HG03354 (cell line): ENCODE measurements around the gene ATF6.
"Not testable (repeated sequence)": the region's sequence is repeated elsewhere in the genome, so short reads cannot be mapped to it uniquely, and the experiment has no call there.

Experiments used
- ATAC-seq: cut with Tn5 transposase; IDR thresholded peaks from one replicate; pipeline ENCODE4 v1.9.1; 2021; ENCODE audit warnings: mild to moderate bottlenecking; ENCODE audit not compliant: unreplicated experiment, poor library complexity, severe bottlenecking

The ATF6 gene

GRCh38 chr1:161731981-161732718 is 34.0 kb upstream of the ATF6 start:
- no peak for ATAC-seq

DNA sequence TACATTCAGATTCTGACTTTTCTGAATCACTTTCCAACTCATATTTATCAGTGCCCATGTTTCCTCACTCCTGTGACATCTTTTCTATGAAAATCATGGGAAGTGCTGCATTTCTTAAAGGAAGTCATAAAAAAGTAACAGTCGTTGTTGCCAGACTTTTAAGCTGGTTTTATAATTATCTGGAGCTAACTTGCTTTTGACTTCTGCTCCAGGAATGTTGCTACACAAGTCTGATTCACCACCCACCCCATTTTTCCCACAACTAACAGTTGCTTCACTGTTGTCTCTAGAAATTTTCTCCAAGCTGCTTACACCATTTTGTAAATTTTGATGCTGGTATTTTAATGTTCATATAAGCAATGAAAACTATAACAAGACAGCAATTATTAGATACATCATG is 32.6 kb upstream of the ATF6 start:
- no peak for ATAC-seq

DNA sequence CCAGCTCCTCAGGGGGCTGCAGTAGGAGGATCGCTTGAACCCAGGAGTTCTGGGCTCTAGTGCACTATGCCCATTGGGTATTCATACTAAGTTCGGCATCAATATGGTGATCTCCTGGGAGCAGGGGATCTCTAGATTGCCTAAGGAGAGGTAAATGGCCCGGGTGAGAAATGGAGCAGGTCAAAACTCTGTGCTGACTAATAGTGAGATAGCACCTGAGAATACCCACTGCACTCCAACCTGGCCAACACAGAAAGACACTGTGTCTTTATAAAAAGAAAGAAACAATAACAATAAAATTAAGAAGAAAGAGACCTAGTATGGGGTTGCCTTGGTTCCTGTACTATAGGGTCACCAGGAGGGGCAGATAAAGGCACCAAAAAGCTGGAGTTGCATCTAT is 30.3 kb upstream of the ATF6 start:
- ATAC-seq = no peak

DNA sequence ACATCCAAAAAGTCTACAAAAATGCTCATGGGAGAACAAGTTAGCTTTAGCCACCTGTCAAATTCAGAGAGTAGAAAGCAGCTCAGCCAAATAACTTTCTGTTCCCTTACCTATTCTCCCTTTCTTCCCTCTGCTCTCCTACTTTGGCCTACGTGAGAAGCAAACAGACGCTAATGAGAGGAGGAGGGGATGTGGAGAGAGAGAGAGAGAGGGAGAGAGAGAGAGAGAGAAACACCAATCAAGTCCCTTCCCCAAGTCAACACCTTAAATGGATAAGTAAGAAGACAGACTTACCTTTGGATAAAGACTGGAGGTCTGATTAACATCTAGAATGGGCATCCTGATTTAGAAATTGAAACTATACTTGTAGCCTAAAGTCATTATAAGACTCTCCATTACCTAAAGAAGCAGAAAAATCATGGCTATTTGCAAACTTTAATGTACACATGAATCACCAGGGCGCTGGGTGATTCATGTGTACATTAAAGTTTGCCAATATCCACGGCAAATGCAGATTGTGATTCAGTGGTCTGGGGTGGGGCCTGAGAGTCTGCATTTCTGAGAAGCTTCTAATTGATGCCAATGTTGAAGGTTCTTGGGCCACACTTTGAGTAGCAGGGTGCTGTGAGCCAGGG is 29.7 kb upstream of the ATF6 start:
- ATAC-seq = no peak

- no peak for ATAC-seq
Measured at GRCh38 chr1:161737625-161738024, 28.5 kb upstream of the ATF6 start.

DNA sequence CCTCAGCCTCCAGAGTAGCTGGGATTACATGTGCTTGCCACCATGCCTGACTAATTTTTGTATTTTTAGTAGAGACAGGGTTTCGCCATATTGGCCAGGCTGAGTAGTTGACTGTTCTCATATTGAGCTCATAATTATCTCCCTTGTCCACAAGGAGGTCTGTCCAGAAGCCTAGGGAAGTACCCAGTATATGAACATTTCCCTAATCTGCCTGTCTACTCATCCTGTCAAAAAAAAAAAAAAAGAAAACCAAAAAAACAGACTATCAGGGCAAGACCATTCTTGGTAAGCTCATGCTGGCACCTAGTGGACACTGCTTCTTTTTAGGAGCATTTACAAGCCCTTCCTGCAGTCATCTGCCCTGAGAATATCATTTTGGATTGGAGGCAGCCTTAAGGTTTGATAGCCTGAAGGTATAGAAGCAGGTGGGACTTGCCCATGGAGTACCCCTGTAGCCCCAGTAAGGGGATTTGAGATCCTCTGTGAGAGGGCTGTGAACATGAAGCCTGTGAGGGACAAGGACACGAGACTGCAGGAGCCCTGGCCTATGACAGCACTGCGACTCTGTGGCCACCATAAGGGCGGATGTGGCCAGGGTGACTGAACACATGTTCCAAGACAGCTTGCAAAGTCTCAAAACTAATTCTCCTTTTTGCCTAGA is 27.4 kb upstream of the ATF6 start:
- ATAC-seq = peak; percentile 60

GRCh38 chr1:161739865-161740566 is 26.1 kb upstream of the ATF6 start:
- peak; percentile 27 for ATAC-seq

GRCh38 chr1:161740921-161741320 is 25.2 kb upstream of the ATF6 start:
- ATAC-seq = no peak

DNA sequence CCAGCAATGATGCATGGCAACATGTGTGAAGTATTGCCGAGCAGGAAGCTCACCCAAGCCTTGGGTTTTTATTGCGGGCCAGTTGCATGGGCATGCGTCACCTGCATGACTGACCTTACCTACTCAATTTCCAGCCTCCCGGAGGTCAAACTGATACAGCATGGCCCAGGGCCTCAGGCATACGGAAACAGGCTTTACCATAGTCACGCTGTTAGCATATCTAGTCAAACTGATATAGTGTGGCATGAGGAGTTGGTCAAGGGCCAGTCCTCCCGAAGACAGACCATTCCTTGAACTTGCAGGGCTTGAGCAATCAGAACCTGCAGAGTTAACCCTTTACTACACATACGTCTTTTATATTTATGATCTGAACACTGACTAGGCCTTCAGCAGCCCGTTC is 22.9 kb upstream of the ATF6 start:
- ATAC-seq = no peak

DNA sequence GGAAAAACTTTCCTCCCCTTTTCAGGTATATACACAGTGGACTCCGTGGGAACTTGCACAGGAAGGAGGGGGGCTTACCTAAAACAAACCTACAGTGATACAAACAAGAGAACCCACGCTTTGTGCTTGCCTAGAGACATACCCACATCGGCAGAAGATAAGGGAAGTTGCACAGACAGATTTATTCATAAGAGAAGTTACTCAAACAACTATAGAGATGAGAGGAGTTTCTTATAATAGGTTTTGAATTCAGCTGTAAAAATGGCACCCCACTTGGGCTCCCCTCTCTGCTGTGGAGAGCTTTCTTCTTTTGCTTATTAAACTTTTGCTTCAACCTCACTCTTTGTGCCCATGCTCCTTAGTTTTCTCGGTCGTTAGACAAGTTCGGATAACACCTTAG is 18.3 kb upstream of the ATF6 start:
- no peak for ATAC-seq

- peak; percentile 97 for ATAC-seq
Measured at GRCh38 chr1:161749509-161750407, 16.4 kb upstream of the ATF6 start, which contains the start of gene DUSP12. TSS of gene DUSP12 (plus strand) at chr1:161749786. CDS start at chr1:161749802, 16 bp downstream.

- no peak for ATAC-seq
Measured at GRCh38 chr1:161763522-161764098, 2.5 kb upstream of the ATF6 start.

DNA sequence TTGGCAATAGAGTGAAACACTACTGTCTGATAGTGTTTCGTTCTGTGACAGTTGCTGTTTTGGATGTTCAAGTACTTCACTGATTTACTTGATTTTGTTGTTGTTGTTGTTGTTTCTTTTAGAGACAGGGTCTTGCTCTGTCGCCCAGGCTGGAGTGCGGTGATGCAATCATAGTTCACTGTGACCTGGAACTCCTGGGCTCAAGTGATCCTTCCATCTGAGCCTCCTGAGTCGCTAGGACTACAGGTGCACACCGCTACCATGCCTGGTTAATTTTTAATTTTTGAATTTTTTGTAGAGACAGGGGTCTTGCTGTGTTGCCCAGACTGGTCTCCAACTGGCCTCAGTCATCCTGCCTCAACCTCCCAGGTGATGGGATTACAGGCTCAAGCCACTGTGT is 2.3 kb downstream of the ATF6 start:
- no peak for ATAC-seq

DNA sequence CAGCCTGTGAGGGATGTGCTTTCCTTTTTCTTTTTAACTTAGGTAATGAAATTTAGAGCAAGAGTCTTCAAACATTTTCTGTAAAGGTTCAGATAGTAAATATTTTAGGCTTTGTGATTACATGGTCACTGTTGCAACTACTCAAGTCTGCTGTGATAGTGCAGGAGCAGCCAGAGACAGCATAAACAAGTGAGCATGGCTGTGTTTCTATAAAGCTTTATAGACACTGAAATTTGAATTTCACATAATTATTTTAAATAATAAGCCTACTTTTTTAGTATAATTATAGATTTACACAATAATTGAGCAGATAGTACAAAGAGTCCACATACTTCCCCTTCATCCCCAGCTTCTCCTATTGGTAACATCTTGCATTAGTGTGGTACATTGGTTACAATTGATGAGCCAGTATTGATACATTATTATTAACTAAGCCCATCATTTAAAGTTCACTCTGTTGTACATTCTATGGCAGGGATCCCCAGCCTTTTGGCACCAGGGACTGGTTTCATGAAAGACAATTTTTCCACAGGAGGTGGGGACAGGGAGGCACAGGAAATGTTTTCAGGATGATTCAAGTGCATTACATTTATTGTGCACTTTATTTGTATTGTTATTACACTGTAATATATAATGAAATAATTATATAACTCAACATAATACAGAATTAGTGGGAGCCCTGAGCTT is 3.0 kb downstream of the ATF6 start:
- no peak for ATAC-seq

DNA sequence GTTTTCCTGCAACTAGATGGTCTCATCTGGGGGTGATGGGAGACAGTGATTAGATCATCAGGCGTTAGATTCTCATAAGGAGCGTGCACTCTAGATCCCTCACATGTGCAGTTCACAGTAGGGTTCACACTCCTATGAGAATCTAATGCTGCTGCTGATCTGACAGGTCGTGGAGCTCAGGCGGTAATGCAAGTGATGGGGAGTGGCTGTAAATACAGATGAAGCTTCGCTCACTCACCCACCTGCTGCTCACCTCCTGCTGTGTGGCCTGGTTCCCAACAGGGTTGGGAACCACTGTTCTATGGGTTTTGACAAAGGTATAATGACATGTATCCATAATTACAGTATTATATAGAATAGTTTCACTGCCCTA is 3.5 kb downstream of the ATF6 start:
- not testable (repeated sequence) for ATAC-seq

DNA sequence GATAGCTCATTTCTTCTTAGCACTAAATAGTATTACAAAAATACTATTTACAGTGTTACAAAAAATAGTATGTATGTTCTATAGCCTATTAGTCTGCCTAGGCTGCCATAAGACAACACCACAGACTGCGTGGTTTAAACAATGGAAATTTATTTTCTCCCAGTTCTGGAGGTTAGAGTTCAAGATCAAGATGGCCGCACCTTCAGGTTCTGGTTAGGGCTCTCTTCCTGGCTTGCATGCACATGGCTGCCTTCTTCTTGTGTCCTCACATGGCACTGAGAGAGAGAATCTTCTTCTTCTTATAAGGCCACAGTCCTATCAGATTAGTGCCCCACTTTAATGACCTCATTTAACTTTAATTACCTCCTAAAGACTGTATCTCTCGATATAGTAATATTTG is 4.1 kb downstream of the ATF6 start:
- ATAC-seq = no peak

DNA sequence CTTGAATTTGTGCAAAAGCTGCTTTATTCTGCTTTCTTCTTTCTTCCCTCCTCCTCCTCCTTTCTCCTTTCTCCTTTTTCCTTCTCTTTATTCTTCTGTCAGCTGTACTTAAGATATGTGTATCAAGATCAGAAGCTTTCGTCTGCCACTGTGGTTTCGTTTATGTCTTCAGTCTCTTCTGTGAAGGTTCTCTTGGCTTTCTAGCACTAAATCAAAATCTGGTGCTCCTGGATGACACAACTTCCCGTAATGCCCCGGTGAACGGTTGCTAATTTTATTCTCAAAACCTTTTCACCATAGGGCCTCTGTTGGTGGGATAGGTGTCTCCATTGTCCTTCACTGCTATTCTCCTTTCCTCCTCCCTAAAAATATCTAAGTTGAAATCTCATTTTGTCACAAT is 5.0 kb downstream of the ATF6 start:
- ATAC-seq = no peak

DNA sequence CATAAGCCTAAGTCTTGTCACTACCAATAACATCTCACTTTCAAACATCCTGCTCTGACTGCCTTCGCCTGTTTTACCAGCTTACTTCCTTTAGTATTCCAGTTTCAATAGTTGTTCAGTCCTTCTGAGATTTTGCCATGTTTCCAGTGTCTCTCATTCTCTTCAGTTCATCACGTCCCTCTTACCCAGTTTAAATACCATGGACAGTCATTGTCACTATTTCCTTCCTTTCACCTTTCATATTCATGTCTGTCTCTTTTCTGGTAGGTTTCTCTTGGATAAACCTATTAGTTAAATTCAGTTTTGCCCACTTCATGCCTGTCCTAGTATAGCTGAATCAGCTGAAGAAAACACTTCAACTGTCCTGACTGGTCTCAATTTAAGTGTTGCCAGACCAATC is 5.9 kb downstream of the ATF6 start:
- ATAC-seq = no peak

DNA sequence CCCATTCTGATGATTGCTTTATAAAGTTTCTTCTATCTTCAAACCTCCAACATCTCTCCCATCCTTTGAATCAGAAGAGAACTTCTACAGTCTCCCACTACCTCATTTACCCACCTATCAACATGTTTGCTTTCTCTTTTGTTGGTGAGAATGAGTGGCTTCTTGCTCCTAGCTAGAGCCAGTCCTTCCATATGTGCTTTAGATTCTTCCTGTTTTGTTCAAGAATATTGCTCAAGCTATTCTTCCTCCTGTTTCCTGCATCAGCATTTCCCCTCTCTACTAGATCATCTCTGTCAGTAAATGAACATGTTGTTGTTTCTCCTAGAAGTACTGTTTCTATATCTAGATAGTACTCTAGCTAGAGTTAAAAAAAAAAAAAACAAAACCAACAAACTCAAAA is 6.3 kb downstream of the ATF6 start:
- ATAC-seq = no peak
